GM19238 (cell line): ENCODE measurements around the gene EXOC3L4.
"Not testable (repeated sequence)": the region's sequence is repeated elsewhere in the genome, so short reads cannot be mapped to it uniquely, and the experiment has no call there.

Experiments
- DNase-seq: peaks from one replicate; pipeline ENCODE4 v3.0.0; 2011; ENCODE audit warnings: low spot score; ENCODE audit not compliant: insufficient read length

Gene EXOC3L4

GRCh38 chr14:103105580-103106150 is 11.1 kb downstream of the EXOC3L4 start:
- DNase-seq: no peak

DNA sequence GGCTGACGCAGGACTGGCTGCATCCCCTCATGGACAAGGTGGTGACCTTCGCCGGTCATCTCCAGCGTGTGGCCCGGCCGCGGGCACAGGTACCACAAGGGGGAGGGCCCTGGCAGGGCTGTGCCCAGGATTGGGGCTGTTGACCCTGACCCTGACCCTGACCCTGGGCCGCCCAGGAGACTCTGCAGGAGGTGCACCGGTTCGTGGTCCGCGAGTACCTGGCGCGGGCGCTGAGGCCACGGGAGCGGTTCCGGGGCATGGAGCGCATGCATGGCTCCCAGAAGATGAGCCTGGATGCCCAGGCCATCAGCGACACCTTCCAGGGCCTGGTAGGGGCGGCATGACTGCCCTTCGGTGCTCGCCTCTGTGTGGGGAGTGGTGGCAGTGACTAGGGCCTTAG is 12.9 kb downstream of the EXOC3L4 start:
- DNase-seq: no peak

DNA sequence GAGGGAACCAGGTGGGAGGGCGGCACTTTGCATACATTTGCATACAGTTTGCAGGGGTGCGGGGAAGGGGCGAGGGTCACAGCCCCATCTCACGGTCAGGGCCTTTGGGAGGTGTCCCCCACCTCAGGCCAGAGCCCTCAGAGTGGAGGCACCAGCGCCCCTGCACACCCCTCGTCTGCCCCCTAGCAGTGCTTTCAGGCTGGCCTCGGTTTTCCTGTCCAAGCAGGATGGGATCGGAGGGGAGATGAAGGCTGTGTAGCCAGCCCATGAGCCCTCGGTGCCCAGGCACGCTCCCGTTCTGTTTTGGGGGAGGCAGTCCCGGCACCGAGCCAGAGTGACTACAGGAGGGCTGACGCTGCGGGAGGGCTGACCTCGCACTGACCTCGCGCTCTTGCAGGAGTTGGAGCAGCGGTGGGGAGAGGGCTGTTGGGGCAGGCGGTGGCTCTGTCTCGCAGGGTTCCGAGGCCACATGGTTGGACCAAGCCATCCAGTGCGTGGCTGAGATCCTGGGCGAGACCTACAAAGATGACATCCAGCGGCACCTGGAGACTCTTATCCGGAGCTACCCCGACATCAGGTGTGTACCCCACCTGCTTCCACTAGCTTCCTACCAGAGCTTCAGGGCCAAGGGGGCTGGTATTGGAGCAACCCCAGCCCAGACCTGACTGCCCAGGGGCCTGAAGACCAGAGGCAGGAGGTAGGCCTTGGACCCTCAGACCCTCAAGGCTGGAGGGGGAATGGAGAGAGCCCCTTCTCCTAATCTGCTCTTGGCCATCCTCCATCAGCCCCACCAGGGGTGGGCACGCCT is 13.6 kb downstream of the EXOC3L4 start:
- no peak for DNase-seq

GRCh38 chr14:103108749-103109207 is 14.3 kb downstream of the EXOC3L4 start:
- DNase-seq: peak; percentile 70

DNA sequence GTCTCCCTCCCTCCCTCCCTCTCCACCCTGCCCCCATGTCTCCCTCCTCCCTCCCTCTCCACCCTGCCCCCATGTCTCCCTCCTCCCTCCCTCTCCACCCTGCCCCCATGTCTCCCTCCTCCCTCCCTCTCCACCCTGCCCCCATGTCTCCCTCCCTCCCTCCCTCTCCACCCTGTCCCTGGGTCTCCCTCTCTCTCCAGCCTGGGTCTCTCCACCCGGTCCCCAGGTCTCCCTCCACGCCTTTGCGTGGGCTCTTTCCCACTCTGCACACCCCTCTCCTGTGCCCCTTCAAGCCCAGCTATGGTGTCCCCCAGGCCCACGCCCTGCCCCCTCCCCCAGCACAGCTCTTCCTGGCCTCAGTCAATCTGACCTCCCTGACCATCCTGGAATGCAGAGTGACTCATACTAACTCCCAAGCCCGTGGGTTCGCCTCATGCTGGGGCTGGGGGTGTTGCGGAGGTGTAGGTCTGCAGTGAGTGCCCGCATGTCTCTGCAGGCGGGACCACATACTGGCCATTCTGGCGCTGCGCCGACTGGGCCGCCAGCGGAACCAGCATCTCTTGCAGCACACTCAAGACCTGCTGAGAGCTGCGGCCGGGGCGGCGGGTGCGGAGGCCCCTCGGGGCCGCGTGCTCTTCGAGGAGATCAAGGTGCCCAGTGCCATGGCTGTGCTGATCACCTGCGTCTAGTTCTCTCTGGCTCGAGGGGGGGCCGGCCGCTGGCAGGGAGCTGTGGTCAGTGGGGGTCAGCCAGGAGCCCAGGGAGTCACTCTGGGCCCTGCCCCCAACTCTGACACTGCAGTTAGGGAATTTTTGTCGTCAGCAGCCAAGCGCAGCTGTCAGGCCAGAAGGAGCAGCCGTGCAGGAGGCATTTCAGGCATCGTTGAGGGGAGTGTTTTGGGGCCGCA is 15.3 kb downstream of the EXOC3L4 start:
- DNase-seq: no peak

GRCh38 chr14:103110681-103111231 is 16.2 kb downstream of the EXOC3L4 start:
- no peak for DNase-seq

DNA sequence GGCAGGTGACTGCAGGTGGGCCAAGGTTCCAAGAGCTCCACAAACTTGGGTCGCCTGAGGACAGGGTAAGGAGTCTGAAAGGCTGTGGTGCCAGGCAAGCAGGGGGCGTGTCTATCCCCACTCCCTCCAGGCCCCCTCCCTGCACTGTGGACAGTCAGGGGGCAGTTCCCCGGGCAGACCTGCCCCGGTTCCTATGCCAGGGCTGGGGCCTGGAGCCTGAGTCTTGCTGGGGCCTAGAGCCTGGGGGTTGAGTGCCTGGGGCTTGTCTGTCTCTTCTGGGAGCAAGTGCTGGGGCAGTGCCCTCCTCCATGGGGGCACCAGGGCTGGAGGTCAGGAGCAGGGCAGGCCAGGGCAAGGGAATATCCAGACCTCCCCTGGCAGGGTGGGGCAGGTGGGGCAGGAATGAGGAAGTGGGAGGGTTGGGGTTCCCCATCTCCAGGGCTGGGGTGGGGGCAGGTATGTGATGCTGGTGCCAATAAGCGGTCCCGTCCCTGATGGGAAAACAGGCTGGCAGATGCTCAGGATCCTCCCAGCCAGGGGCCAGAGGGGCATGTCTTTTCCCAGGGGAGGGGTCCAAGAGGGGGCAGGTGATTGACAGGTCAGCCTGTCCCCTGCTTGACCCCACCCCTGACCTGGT is 16.8 kb downstream of the EXOC3L4 start:
- no peak for DNase-seq

- DNase-seq: no peak
Observed at GRCh38 chr14:103112400-103113243, 18.1 kb downstream of the EXOC3L4 start.

DNA sequence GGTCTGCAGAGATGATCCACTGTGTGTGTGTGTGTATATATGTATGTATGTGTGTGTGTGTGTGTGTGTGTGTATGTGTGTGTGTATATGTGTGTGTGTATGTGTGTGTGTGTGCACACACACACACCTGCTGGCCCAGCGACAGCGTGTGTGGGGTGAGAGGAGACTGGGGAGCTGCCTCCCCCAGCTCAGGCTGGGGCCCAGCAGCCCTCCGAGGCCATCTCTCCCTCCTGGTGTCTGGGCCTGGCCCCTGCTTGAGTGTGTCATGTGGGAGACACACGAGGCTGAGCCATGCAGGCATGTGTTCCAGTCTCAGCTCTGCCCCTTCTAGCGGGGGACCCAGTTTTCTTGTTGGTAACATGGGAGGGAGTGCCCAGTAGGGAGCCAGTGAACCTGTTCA is 18.8 kb downstream of the EXOC3L4 start:
- no peak for DNase-seq

DNA sequence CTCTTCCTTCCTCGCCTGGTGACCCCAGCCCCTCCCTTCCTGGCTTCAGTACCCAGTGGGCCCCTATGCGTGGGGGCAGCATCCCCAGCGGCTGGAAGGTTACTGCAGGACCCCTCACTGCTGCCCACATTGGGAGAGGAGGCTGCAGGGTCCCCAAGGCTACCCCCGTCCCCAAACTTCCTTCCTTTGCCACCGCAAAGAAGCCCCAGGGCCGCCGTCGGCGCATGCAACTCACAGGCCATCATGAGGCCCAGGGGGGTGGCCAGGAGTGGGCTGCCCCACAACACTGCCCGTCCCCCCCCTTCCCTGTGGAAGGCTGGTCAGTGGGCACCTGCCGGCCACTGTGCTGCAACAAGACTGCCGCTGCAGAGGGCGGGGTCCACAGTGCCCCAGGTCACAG is 19.2 kb downstream of the EXOC3L4 start:
- no peak for DNase-seq

DNA sequence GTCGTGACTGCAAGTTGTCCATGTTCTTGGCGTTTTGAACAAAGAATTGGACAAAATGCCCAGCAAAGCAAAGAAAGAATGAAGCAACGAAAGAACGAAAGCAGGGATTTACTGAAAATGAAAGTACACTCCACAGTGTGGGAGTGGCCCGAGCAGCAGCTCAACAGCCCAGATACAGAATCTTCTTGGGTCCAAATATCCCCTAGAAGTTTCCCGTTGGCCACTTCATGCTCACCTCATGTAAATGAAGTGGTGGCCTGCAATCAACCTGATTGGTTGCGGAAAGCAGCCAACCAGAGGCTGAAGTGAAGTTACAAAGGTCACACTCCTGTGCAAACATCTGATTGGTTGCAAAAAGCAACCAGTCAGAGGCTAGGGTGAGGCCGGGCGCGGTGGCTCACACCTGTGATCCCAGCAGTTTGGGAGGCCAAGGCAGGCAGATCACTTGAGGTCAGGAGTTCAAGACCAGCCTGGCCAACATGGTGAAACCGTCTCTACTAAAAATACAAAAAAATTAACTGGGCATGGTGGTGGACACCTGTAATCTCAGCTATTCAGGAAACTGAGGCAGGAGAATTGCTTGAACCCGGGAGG is 20.7 kb downstream of the EXOC3L4 start:
- not testable (repeated sequence) for DNase-seq

- no peak for DNase-seq
Observed at GRCh38 chr14:103115845-103116572, 21.5 kb downstream of the EXOC3L4 start.

GRCh38 chr14:103116636-103117035 is 22.1 kb downstream of the EXOC3L4 start:
- DNase-seq: no peak

GRCh38 chr14:103117499-103117898 is 23.0 kb downstream of the EXOC3L4 start:
- not testable (repeated sequence) for DNase-seq

DNA sequence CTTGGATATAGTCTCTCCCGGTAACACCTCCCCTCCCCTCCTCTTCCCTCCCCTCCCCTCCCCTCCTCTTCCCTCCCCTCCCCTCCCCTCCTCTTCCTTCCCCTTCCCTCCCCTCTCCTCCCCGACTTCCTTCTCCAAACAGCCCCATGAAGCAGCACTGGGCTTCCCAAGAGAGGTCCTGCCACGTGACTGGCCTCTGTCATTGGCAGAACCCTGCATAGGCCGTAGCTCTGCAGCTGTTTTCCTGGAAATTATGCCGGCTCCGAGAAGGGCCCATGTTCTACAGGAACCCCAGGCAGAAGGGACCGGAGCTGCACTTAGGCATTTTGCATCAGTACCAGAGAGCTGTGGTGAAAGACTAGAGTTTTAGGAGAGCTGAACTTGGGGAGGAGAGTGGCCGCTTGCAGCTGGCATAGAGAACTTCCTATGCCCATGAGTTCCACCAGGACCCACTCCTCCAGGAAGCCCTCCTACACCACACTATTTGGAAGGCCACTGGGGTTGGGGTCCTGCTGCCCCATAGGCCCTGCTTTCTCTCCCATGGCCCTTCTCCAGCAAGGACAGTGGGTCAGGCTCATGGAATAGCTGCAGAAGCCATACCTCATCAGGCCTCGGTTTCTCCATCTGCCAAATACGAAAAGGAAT is 23.6 kb downstream of the EXOC3L4 start:
- no peak for DNase-seq

DNA sequence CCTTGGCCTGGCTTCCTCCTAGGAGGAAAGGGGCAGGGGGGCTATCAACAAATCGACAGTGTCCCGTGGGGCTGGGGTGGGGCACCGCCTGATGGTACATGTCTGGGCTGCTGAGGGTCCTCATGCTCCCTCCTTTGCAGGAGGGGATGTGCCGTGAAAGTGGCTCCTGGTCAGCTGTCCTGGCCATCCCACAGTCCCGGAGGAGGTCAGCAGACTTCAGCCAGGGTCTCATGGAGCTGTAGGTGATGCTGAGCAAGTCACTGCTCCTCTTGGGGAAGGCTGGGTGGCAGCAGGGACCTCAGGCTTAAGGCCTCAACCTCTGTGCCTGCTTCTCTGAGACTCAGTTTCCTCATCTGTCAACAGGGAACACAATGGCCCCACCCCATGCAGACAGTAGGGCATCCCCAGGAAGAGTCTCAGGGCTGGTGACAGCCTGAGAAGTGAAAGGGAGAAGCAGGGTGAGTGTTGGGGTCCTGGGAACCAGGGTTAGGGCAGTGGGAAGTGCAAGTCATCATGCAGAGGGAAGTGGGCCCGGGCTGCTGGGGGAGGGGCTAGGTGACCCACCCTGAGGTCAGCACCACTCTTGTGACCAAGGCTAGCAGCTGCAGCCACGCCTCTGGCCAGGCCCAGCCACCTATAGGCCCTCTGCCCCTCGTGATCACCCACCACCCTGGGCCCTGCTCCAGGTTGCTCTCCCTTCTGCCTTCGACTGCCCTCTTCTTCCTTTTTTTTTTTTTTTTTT is 24.3 kb downstream of the EXOC3L4 start:
- no peak for DNase-seq

DNA sequence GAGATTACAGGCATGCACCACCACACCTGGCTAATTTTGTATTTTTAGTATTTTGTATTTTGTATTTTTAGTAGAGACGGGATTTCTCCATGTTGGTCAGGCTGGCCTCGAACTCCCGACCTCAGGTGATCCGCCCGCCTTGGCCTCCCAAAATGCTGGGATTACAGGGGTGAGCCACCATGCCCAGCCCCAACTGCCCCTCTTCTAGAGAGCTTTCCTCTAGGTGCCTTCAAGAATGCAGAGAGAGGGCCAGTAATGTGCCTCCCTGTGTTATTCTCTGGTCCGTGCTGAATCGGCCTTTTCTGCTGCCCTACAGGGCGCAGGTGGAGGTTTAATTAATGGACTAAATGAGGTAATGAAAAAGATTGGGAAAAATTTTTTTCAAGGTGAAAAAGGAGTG is 25.0 kb downstream of the EXOC3L4 start:
- not testable (repeated sequence) for DNase-seq
